GM12872 (cell line): ENCODE data around the gene FBLN5.

Experiments
- TF ChIP-seq, protein P1 (sequence below): IDR thresholded peaks from 3 replicates; pipeline ENCODE4 v1.5.1; 2011; ENCODE audit warnings: low read depth, mild to moderate bottlenecking, low read length, moderate library complexity; ENCODE audit not compliant: insufficient read depth

The FBLN5 gene

GRCh38 chr14:91882776-91883175 lies 64.7 kb downstream of the FBLN5 start:
- TF ChIP-seq, protein P1, sequence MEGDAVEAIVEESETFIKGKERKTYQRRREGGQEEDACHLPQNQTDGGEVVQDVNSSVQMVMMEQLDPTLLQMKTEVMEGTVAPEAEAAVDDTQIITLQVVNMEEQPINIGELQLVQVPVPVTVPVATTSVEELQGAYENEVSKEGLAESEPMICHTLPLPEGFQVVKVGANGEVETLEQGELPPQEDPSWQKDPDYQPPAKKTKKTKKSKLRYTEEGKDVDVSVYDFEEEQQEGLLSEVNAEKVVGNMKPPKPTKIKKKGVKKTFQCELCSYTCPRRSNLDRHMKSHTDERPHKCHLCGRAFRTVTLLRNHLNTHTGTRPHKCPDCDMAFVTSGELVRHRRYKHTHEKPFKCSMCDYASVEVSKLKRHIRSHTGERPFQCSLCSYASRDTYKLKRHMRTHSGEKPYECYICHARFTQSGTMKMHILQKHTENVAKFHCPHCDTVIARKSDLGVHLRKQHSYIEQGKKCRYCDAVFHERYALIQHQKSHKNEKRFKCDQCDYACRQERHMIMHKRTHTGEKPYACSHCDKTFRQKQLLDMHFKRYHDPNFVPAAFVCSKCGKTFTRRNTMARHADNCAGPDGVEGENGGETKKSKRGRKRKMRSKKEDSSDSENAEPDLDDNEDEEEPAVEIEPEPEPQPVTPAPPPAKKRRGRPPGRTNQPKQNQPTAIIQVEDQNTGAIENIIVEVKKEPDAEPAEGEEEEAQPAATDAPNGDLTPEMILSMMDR = no peak

- TF ChIP-seq, protein P1 = no peak
These were observed 65.1 kb downstream of the FBLN5 start for GRCh38 chr14:91882369-91882768.

DNA sequence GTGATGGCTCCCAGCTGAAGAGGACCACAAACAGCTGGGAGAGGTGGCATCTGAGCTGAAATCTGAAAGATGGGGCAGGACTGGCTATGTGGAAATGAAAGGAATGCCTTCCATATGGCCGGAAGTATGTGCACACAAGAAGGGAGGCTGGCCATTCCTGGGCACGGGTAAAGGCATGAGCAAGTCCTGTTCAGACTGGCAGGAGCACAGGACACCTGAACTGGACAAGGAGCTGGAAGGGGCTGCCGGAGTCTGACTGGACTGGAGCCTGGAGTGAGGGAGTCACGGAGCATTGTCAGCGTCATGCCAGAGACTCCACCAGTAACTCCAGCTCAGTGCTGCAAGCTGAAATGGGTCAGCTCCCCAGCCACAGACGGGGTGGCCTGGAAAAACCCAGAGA lies 68.3 kb downstream of the FBLN5 start:
- TF ChIP-seq, protein P1 = no peak

DNA sequence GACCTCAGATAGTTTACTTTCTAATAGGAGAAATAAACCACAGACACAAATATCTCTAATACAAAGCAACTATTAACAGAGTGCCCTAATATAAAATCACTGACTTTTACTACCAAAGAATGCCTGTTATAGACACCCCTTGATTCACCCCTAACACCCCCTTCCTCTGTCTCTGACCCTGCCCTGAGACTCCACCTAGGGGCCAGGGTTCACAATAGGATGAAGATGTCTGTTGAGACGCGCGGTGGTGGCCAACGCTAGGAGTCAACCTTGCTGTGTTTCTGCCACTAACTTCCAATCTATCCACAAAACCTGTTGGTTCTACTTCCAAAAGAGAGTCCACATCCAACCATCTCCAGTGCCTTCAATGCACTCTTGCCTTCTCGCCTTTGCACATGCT lies 69.2 kb downstream of the FBLN5 start:
- TF ChIP-seq, protein P1 = no peak

DNA sequence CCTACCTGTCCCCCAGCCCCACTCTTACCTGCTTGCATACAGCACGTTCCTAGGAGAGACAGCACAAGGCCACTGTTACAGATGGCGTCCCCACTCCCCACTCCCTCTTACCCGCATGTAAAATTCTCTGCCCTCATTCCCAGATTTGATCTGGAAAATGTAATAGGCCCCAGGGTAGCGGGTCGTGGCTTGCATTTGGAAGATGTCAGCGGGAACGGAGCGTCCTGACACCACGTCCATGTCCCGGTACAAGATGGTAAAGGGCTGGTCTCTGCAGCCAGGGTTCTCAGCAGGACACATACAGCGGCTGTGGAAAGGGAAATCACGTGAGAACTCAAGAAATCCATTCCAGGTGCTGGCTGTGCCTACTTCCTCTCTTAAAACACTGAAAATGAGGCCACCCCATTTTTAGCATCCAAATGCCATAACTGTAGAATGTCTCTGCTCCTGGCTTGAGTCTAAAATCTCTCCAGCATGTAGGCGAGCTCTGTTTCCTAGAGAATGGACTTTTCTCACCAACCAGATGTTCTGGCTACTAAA lies 70.0 kb downstream of the FBLN5 start:
- TF ChIP-seq, protein P1 = no peak

- TF ChIP-seq, protein P1 = no peak
These were observed 71.0 kb downstream of the FBLN5 start for GRCh38 chr14:91876492-91876891.

DNA sequence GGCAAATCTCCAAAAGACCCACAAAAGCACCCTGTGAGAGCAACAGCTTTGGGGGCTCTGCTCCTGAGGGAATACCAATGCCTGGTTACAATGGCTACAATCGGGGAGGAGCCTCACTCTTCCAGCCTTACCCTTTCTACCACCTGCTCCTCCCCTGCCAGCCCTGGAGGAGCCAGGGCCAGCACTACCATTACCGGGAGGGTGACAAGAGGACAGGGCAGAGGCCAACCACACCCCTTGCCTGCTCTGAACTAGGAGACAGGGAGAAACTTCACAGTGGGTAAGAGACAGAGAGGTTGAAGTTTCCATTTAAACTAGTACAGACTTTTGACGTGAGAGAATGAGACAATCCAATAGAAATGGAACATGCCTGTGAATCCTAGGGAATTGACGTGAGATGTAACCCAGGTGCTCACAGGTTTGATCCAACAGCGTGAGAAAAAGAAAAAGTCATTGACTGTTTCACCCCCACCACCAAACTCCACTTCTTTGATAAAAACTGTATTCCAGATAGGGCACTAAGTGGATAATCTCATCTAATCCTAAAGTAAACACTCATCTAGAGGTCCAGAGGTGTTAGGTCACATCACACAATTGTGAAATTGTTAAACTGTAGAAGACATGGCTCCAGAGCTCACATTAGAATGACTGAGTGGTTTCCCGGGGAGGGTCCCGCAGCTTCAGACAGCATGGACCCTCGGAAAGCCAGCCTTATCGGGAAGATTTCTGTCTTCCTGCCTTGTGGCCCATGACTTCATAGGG lies 71.8 kb downstream of the FBLN5 start:
- TF ChIP-seq, protein P1 = no peak
